Measurements from ENCODE around the gene OSBPL6.
"Not testable (repeated sequence)": the region's sequence is repeated elsewhere in the genome, so short reads cannot be mapped to it uniquely, and the experiment has no call there.

The OSBPL6 gene

DNA sequence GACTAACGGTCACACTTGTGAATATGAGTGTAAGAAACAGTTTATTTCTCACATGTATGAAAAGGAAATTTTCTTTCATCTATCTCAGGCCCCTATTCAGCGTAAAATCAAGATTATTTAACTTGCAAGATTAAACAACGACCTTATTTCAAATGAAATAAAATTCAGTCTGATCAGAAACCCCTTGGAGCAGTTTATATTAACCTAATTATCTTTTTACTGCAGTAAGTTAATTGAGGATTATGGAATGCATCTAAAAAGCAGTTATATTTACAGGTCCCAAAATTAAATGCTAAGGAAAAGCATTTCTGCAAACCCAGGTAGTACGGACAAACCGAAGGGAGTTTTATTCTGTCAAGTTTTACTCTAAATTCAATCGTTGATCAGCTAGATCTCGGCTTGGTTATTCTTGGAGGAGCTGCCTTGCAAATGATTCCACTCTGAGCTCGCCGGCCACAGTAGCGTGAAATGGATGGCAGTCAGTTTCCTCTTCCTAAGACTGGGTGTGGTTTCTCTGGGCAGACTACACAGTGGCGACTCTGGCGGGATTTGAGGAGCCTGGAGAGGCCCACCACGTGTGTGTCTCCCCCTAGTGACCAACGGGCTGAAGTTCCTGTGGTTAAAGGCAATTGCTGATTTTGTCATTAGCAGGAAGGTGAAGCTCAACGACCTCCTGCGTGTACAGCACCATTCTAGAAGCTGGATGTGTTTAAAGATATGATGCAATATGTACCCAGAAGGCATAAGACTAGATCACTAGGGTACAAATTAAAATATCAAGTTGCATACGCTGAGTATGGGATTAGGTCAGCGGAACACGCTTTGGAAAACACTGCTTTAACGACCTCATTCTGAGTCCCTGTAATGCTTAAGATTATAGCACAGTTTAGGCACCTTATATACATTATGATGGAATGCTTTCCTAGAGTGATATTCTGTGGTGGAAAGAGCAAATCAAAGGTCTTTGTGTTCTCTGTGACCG lies 220.2 kb downstream of the OSBPL6 start:
- H3K9ac ChIP-seq (ENCODE audit: low read length): peak overlapping the region; percentile 85
- peak overlapping the region; percentile 60 for H3K4me3 ChIP-seq (ENCODE audit: low read length)
- H3K4me1 ChIP-seq (ENCODE audit: control insufficient read depth, low read depth, low read length): no peaks in the 10 kb centered on the region
- no peak overlapping the region for H3K27ac ChIP-seq (ENCODE audit: low read length)
- no peaks in the 10 kb centered on the region for H3K36me3 ChIP-seq (ENCODE audit: control insufficient read depth, low read depth, low read length)
- no peaks in the 10 kb centered on the region for H3K27me3 ChIP-seq (ENCODE audit: control insufficient read depth, insufficient read depth, low read length)
- H3K9me3 ChIP-seq (ENCODE audit: control insufficient read depth, low read depth, low read length): no peaks in the 10 kb centered on the region

DNA sequence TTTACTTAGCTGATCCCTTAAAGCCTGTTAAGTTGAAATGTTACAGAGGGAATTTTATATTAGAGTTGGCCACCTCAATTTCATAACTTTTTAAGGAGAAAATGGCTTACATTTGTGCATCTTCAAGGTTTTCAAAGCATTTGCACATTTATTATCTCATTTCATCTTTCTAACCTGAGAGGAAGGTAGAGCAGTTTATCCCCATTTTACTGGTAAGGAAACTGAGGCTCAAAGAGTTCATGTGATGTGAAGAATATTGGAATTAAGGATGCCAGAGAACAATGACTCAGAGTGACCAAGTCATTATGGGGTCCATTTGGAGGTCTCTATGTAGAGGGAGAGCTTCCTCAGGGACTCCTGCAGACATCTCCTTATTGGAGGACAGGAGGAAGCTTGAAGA lies 221.7 kb downstream of the OSBPL6 start:
- no peak overlapping the region for H3K27ac ChIP-seq (ENCODE audit: low read length)
- H3K4me1 ChIP-seq (ENCODE audit: control insufficient read depth, low read depth, low read length): no peaks in the 10 kb centered on the region
- no peak overlapping the region for H3K4me3 ChIP-seq (ENCODE audit: low read length)
- no peaks in the 10 kb centered on the region for H3K9me3 ChIP-seq (ENCODE audit: control insufficient read depth, low read depth, low read length)
- no peaks in the 10 kb centered on the region for H3K27me3 ChIP-seq (ENCODE audit: control insufficient read depth, insufficient read depth, low read length)
- H3K9ac ChIP-seq (ENCODE audit: low read length): no peak overlapping the region
- no peaks in the 10 kb centered on the region for H3K36me3 ChIP-seq (ENCODE audit: control insufficient read depth, low read depth, low read length)

DNA sequence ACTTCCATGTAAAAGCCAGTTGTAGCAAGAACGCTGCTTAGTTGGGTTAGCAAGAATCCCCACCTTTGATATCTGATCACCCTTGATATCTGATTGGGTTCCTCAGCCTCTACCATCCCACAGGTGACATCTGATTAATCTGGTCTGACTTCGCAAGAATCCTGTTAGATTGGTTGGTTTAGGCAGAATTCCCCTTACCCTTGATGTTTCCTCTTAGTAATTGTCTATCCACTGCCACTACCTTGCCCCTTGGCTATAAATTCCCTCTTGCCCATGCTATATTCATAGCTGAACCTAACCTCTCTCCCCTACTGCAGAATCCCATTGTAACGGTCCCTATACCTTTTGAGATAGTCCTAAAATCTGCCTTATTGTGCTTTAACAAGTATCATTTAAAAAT lies 223.6 kb downstream of the OSBPL6 start:
- H3K27me3 ChIP-seq (ENCODE audit: control insufficient read depth, insufficient read depth, low read length): no peaks in the 10 kb centered on the region
- H3K9ac ChIP-seq (ENCODE audit: low read length): no peak overlapping the region
- H3K9me3 ChIP-seq (ENCODE audit: control insufficient read depth, low read depth, low read length): no peaks in the 10 kb centered on the region
- no peaks in the 10 kb centered on the region for H3K4me1 ChIP-seq (ENCODE audit: control insufficient read depth, low read depth, low read length)
- H3K27ac ChIP-seq (ENCODE audit: low read length): no peak overlapping the region
- no peaks in the 10 kb centered on the region for H3K36me3 ChIP-seq (ENCODE audit: control insufficient read depth, low read depth, low read length)
- no peak overlapping the region for H3K4me3 ChIP-seq (ENCODE audit: low read length)

DNA sequence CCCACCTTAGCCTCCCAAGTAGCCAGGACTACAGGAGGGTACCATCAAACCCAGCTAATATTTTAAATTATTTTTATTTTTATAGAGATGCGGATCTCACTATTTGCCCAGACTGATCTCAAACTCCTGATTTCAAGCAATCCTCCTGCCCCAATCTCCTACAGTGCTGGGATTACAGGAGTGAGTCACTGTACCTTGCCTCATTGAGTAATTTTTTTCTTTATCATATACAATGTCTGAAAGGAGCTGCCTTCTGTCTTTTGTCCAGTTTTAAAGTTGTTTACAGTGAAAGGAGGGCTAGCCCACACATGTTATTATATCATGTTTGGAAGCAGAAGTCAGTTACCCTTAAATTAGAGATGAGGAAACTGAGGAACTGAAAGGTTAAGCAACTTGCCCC lies 224.1 kb downstream of the OSBPL6 start:
- no peaks in the 10 kb centered on the region for H3K27me3 ChIP-seq (ENCODE audit: control insufficient read depth, insufficient read depth, low read length)
- no peaks in the 10 kb centered on the region for H3K4me1 ChIP-seq (ENCODE audit: control insufficient read depth, low read depth, low read length)
- no peak overlapping the region for H3K9ac ChIP-seq (ENCODE audit: low read length)
- H3K9me3 ChIP-seq (ENCODE audit: control insufficient read depth, low read depth, low read length): no peaks in the 10 kb centered on the region
- no peaks in the 10 kb centered on the region for H3K36me3 ChIP-seq (ENCODE audit: control insufficient read depth, low read depth, low read length)
- no peak overlapping the region for H3K27ac ChIP-seq (ENCODE audit: low read length)
- no peak overlapping the region for H3K4me3 ChIP-seq (ENCODE audit: low read length)

DNA sequence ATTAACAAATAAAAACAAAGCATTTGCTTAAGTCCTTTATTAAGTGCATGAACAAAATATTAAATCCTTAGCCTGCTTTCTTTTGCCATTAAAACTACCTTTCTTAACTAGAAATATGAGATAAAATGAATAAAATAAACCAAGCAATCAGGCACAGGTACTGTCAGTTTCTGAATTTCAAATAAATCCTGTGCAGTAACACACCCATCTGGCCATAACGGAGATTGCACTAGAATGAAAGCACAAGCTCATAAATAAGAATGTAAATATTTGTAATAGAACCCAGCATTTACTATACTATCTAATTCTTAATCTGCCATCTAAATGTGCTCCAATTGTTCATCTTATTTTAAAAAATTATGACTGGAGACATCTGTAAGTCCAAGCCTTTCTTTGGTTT lies 224.8 kb downstream of the OSBPL6 start:
- no peaks in the 10 kb centered on the region for H3K36me3 ChIP-seq (ENCODE audit: control insufficient read depth, low read depth, low read length)

DNA sequence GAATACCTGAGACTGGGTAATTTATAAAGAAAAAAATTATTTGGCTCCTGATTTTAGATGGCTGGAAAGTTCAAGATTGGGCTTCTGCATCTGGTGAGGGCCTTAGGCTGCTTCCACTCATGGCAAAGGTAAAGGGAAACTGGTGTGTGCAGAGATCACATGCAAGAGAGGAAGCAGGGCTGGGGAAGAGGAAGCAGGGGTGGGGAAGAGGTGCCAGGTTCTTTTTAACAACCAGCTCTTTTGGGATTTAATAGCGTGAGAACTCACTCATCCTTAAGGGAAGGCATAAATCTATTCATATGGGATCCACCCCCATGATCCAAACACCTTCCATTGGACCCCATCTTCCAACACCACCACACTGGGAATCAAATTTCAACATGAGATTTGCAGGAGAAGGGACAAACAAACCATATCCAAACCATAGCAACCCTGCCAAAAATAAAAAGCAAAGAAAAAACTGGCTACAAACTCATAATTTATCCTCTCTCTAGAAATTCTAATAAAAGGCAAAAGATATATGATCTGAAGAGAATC lies 226.2 kb downstream of the OSBPL6 start:
- Histone ChIP-seq H3K27me3 (ENCODE audit: control insufficient read depth, insufficient read depth, low read length) (no peaks in the 10 kb centered on the region), H3K4me1 (ENCODE audit: control insufficient read depth, low read depth, low read length) (no peaks in the 10 kb centered on the region), H3K4me3 (ENCODE audit: low read length) (no peak overlapping the region), H3K9me3 (ENCODE audit: control insufficient read depth, low read depth, low read length) (no peaks in the 10 kb centered on the region), H3K27ac (ENCODE audit: low read length) (no peak overlapping the region), H3K9ac (ENCODE audit: low read length) (no peak overlapping the region), H3K36me3 (ENCODE audit: control insufficient read depth, low read depth, low read length) (no peaks in the 10 kb centered on the region)

More for the DNA sequence above, 224.8 kb downstream of the OSBPL6 start:
- Histone ChIP-seq H3K9ac (ENCODE audit: low read length) (no peak overlapping the region), H3K9me3 (ENCODE audit: control insufficient read depth, low read depth, low read length) (no peaks in the 10 kb centered on the region), H3K4me3 (ENCODE audit: low read length) (no peak overlapping the region), H3K4me1 (ENCODE audit: control insufficient read depth, low read depth, low read length) (no peaks in the 10 kb centered on the region), H3K27ac (ENCODE audit: low read length) (no peak overlapping the region), H3K27me3 (ENCODE audit: control insufficient read depth, insufficient read depth, low read length) (no peaks in the 10 kb centered on the region)

DNA sequence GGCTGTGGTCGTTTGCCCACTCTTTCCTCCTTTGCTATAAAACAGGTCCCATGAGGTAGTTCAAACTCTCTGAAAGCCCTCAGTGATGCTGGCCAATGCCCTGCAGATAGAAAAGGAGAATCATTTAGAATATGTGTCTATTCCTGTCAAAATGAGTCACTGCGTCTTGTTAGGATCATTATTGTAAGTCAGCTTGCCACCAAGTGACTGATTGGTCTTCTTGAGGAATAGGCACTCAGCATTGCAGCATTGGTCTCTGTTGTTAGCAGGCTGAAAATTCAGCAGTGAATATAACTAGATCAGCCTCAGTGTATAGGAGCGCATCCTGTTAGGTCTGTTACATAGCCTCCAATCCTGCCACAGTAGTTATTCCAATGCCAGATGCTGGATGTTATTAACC lies 227.8 kb downstream of the OSBPL6 start:
- no peaks in the 10 kb centered on the region for H3K4me1 ChIP-seq (ENCODE audit: control insufficient read depth, low read depth, low read length)
- H3K4me3 ChIP-seq (ENCODE audit: low read length): no peak overlapping the region
- no peaks in the 10 kb centered on the region for H3K27me3 ChIP-seq (ENCODE audit: control insufficient read depth, insufficient read depth, low read length)
- H3K27ac ChIP-seq (ENCODE audit: low read length): no peak overlapping the region
- no peaks in the 10 kb centered on the region for H3K36me3 ChIP-seq (ENCODE audit: control insufficient read depth, low read depth, low read length)
- no peaks in the 10 kb centered on the region for H3K9me3 ChIP-seq (ENCODE audit: control insufficient read depth, low read depth, low read length)
- H3K9ac ChIP-seq (ENCODE audit: low read length): no peak overlapping the region

DNA sequence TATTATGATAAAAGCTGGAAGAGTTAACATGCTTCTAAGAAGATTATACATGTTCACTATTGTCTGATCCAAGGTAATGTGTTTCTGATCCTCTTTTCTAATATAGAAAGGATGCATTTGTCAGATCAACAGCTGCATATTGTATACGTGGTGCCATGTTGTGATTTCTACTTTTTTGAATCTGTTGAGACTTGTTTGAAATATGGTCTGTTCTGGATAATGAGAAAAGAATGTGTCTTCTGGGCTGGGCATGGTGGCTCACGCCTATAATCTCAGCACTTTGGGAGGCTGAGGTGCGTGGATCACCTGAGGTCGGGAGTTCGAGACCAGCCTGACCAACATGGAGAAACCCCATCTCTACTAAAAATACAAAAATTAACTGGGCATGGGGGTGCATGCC lies 229.4 kb downstream of the OSBPL6 start:
- not testable (repeated sequence) for H3K27me3 ChIP-seq (ENCODE audit: control insufficient read depth, insufficient read depth, low read length); H3K4me3 ChIP-seq (ENCODE audit: low read length); H3K9me3 ChIP-seq (ENCODE audit: control insufficient read depth, low read depth, low read length); H3K4me1 ChIP-seq (ENCODE audit: control insufficient read depth, low read depth, low read length); H3K27ac ChIP-seq (ENCODE audit: low read length); H3K36me3 ChIP-seq (ENCODE audit: control insufficient read depth, low read depth, low read length); H3K9ac ChIP-seq (ENCODE audit: low read length)

DNA sequence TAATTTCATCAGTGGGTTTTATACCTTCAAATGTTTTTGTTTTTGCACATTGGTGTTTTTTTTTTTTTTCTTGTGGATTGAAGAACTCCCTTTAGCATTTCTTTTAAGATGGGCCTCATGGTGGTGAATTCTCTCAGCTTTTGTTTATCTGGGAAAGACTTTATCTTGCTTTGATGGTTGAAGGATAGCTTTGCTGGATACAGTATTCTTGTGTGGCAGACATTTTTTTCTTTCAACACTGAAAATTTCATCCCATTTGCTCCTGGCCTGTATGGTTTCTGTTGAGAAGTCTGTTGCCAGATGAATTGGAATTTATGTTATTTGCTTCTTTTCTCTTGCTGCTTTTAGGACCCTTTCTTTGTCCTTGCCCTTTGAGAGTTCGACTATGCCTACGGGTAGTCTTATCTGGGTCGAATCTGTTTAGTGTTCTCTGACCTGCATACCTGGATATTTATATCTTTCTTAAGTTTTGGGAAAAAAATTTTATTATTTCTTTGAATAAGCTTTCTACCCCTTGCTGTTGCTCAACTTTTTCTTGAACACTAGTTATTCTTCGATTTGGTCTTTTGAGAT lies 231.0 kb downstream of the OSBPL6 start:
- H3K9me3 ChIP-seq (ENCODE audit: control insufficient read depth, low read depth, low read length): no peaks in the 10 kb centered on the region
- H3K4me1 ChIP-seq (ENCODE audit: control insufficient read depth, low read depth, low read length): no peaks in the 10 kb centered on the region
- H3K36me3 ChIP-seq (ENCODE audit: control insufficient read depth, low read depth, low read length): peaks cover 13% of the 10 kb centered on the region

DNA sequence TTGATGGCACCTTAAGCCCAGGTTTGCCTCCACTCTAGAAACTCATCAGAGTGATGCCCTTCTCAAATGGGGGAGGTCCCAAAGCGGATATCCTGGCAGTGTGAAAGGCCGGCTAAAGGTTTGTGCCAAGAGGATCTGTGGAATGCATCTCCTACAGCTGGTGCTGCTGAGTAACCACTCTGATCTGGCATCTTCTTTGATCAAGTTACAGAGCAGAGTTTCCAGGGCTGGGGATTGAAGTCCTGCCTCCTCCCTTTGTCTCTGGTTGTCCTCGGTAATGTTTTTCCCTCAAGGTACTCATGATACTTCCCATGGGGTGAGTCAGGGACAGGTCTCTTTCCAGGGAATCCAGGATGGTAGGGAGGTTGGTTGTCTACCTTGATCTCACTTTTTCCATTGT lies 232.1 kb downstream of the OSBPL6 start:
- no peaks in the 10 kb centered on the region for H3K4me1 ChIP-seq (ENCODE audit: control insufficient read depth, low read depth, low read length)
- H3K9me3 ChIP-seq (ENCODE audit: control insufficient read depth, low read depth, low read length): no peaks in the 10 kb centered on the region
- H3K36me3 ChIP-seq (ENCODE audit: control insufficient read depth, low read depth, low read length): peaks cover 24% of the 10 kb centered on the region
- H3K27ac ChIP-seq (ENCODE audit: low read length): no peak overlapping the region
- H3K27me3 ChIP-seq (ENCODE audit: control insufficient read depth, insufficient read depth, low read length): no peaks in the 10 kb centered on the region
- no peak overlapping the region for H3K9ac ChIP-seq (ENCODE audit: low read length)
- H3K4me3 ChIP-seq (ENCODE audit: low read length): no peak overlapping the region

More for the DNA sequence above, 231.0 kb downstream of the OSBPL6 start:
- H3K4me3 ChIP-seq (ENCODE audit: low read length): no peak overlapping the region
- H3K9ac ChIP-seq (ENCODE audit: low read length): no peak overlapping the region
- H3K27me3 ChIP-seq (ENCODE audit: control insufficient read depth, insufficient read depth, low read length): no peaks in the 10 kb centered on the region
- no peak overlapping the region for H3K27ac ChIP-seq (ENCODE audit: low read length)

DNA sequence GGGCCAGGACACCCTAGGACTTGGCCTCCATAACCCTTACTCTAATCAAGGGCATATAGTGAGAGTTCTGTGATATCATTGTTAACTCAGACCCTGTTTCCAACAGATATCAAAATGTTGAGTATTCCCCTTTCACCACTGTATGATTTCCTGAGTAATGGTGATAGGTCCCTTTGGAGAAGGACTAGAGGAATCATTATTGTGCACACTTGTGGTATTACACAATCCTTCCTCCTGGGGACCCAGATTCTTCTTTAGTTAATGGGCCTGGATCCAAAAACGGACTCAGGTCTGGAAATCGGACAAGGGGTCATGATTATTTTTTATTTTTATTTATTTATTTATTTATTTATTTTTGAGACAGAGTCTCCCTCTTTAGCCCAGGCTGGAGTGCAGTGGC lies 233.1 kb downstream of the OSBPL6 start:
- H3K4me3 ChIP-seq (ENCODE audit: low read length): no peak overlapping the region
- no peaks in the 10 kb centered on the region for H3K4me1 ChIP-seq (ENCODE audit: control insufficient read depth, low read depth, low read length)
- H3K27me3 ChIP-seq (ENCODE audit: control insufficient read depth, insufficient read depth, low read length): no peaks in the 10 kb centered on the region
- peaks cover 34% of the 10 kb centered on the region for H3K36me3 ChIP-seq (ENCODE audit: control insufficient read depth, low read depth, low read length)
- H3K27ac ChIP-seq (ENCODE audit: low read length): no peak overlapping the region
- no peaks in the 10 kb centered on the region for H3K9me3 ChIP-seq (ENCODE audit: control insufficient read depth, low read depth, low read length)
- H3K9ac ChIP-seq (ENCODE audit: low read length): no peak overlapping the region

Data from iPS-18a (cell line).